ENCODE data around the gene CAB39L. TPM values are rescaled to one million over a fixed set of nuclear protein-coding genes. Genes with fewer than 3 reads are reported as not detected.
A peak's percentile ranks its signal among the peaks of the same experiment; 100 is the strongest.

Gene CAB39L
- total and polyA plus RNA-seq, 2 of the 13 experiments (the other 11 are each of a cell fraction or from before 2014, with no cell fraction given): 3.1 to 6.1 TPM

DNA sequence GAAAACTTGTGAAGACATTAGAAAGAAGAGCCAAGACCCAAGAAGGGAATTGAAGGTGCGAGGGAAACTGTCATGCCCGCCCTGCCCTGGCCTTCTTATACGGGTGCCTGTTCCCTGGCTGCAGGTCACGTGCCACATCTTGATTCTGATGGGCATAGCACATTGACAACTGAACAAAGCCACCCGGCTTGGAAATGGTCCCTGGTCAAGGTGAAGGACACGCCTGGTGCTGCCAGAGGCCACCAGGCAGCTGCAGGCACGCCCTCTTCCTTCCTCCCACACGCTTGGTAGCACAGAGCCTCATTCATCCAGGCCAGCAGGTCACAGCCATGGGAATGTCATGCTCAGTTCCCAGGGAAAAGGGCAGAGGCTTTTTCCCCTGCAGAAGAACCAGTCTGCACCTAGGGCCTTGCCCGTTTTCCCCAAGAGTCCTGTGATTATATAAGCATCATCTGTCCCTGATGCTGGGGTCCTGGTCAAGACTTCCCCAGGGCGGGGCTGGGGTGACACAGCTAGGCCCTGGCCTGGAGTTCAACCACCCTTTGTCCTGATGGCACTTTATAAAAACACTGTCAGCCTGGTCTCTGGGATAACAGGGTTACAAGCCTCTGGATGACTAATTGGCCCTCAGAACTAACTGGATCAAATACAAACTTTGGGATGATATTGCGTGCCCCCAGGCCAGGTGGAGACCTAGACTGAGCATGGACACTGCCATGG lies 140.2 kb downstream of the CAB39L start (continued):
- TF ChIP-seq, protein P1, sequence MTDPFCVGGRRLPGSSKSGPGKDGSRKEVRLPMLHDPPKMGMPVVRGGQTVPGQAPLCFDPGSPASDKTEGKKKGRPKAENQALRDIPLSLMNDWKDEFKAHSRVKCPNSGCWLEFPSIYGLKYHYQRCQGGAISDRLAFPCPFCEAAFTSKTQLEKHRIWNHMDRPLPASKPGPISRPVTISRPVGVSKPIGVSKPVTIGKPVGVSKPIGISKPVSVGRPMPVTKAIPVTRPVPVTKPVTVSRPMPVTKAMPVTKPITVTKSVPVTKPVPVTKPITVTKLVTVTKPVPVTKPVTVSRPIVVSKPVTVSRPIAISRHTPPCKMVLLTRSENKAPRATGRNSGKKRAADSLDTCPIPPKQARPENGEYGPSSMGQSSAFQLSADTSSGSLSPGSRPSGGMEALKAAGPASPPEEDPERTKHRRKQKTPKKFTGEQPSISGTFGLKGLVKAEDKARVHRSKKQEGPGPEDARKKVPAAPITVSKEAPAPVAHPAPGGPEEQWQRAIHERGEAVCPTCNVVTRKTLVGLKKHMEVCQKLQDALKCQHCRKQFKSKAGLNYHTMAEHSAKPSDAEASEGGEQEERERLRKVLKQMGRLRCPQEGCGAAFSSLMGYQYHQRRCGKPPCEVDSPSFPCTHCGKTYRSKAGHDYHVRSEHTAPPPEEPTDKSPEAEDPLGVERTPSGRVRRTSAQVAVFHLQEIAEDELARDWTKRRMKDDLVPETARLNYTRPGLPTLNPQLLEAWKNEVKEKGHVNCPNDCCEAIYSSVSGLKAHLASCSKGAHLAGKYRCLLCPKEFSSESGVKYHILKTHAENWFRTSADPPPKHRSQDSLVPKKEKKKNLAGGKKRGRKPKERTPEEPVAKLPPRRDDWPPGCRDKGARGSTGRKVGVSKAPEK (CRISPR knock-in tag; IDR thresholded peaks at IDR 0.05; ENCODE audit: borderline replicate concordance): no peak
- TF ChIP-seq EZH2 (conservative IDR thresholded peaks at IDR 0.05; ENCODE audit: low read depth, low read length): no peak
- no peak for TF ChIP-seq ZNF724P (CRISPR knock-in tag; IDR thresholded peaks at IDR 0.05; ENCODE audit: borderline replicate concordance)
- TF ChIP-seq, protein P2, sequence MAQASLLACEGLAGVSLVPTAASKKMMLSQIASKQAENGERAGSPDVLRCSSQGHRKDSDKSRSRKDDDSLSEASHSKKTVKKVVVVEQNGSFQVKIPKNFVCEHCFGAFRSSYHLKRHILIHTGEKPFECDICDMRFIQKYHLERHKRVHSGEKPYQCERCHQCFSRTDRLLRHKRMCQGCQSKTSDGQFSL (CRISPR knock-in tag; IDR thresholded peaks at IDR 0.05): no peak
- no peak for TF ChIP-seq ZBTB21 (CRISPR knock-in tag; IDR thresholded peaks at IDR 0.05)
- TF ChIP-seq TOE1 (CRISPR knock-in tag; IDR thresholded peaks at IDR 0.05): no peak
- peak; percentile 58 for TF ChIP-seq ZFX (CRISPR knock-in tag; IDR thresholded peaks at IDR 0.05; ENCODE audit: low read depth)
- peak; percentile 46; the same call in 1 of the 2 replicates for TF ChIP-seq ZNF766 (CRISPR knock-in tag; IDR thresholded peaks at IDR 0.05; ENCODE audit: borderline replicate concordance)
- peak; percentile 38; the same call in 1 of the 2 replicates for TF ChIP-seq ZBTB38 (CRISPR knock-in tag; IDR thresholded peaks at IDR 0.05)
- no peak for TF ChIP-seq RNF2 (conservative IDR thresholded peaks at IDR 0.05; ENCODE audit: low read depth)
- TF ChIP-seq HNF4G (IDR thresholded peaks at IDR 0.05; ENCODE audit: borderline replicate concordance, low read depth, low read length): no peak
- no peak; the same call in 1 of the 2 replicates for TF ChIP-seq HNF4G (CRISPR knock-in tag; IDR thresholded peaks at IDR 0.05; ENCODE audit: borderline replicate concordance, low read depth)
- no peak for TF ChIP-seq ADNP (CRISPR knock-in tag; IDR thresholded peaks at IDR 0.05)
- TF ChIP-seq ZNF451 (CRISPR knock-in tag; IDR thresholded peaks at IDR 0.05): no peak; the same call in 1 of the 2 replicates
- no peak for TF ChIP-seq IKZF4 (CRISPR knock-in tag; IDR thresholded peaks at IDR 0.05; ENCODE audit: borderline replicate concordance, low read depth, not compliant biosample characterization)
- TF ChIP-seq, protein P3, sequence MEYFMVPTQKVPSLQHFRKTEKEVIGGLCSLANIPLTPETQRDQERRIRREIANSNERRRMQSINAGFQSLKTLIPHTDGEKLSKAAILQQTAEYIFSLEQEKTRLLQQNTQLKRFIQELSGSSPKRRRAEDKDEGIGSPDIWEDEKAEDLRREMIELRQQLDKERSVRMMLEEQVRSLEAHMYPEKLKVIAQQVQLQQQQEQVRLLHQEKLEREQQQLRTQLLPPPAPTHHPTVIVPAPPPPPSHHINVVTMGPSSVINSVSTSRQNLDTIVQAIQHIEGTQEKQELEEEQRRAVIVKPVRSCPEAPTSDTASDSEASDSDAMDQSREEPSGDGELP (IDR thresholded peaks at IDR 0.05; ENCODE audit: borderline replicate concordance, low read depth): peak; percentile 73; the same call in 1 of the 2 replicates
- TF ChIP-seq KDM5B (CRISPR knock-in tag; IDR thresholded peaks at IDR 0.05; ENCODE audit: borderline replicate concordance): no peak
- peak; percentile 71; the same call in 1 of the 2 replicates for TF ChIP-seq THRA (CRISPR knock-in tag; IDR thresholded peaks at IDR 0.05; ENCODE audit: borderline replicate concordance)
- TF ChIP-seq SP5 (CRISPR knock-in tag; IDR thresholded peaks at IDR 0.05; ENCODE audit: borderline replicate concordance, low read depth): peak; percentile 98
- TF ChIP-seq PAXIP1 (CRISPR knock-in tag; conservative IDR thresholded peaks at IDR 0.05): peak; percentile 76

Measured in HepG2 (cell line).